ENCODE measurements around the gene MRPL40. TPM values are rescaled to one million over a fixed set of nuclear protein-coding genes. Genes with fewer than 3 reads are reported as not detected.

The MRPL40 gene
- total and polyA plus RNA-seq, 8 donors: 10.4 to 32.0 (median 14.8) TPM

DNA sequence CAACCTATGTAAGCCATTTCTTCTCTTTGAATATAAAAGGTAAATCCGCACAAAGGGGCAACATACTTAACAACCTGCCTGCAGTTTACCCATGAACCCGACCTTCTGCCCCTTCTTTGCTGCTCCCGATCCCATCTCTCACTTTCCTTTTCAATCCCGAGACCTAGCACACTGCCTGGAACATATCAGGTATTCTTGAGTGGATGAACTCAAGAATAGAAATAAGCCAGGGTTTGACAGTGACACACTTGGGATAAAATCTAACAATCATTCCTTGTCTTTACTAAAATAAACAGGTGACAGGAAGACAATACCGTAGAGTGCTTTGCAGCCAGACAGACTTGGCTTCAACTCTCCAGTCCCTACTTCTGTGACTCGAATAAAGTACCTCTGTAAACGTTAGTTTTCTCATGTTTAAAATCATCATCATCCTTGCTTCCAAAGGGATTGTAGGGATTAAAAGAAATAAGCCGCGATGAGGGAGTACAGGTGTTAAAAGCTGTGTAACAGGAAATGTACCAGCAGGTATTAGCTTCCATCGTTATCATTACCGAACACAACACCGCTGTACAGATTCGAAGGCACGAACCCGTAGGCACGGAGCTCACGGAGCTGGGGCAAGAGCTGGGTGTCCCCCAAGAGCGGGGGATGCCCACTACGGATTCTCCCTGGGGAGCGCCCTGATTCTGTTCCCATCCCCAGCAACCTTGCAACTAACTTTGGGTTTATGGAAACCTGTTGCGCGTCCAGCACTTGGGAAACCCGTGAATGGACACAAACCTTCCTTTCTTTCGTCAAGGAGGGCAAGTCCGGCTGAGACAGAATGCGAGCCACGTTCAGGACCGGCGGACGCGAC, 45.9 kb downstream of the MRPL40 start:
- Histone ChIP-seq H3K27me3 (no peaks in the 10 kb centered on the region), H3K27ac (peak overlapping the region; percentile 99 to 100 (median 99)), H3K36me3 (peaks cover 0 to 3% (median 0%) of the 10 kb centered on the region in 3 donors), H3K9me3 (no peaks in the 10 kb centered on the region), H3K4me1 (peaks cover 4 to 17% (median 12%) of the 10 kb centered on the region in 3 donors), H3K4me3 (peak overlapping the region; percentile 72 to 93 (median 87))
- DNase-seq (no peak), FAIRE-seq (no peak), ATAC-seq (no peak)
- intact Hi-C loops (cut with DNase I): no loop called here
- WGBS, 2 donors: 1% methylated on average over 26 to 31 of the region's 31 CpGs
- TF ChIP-seq, protein P1, sequence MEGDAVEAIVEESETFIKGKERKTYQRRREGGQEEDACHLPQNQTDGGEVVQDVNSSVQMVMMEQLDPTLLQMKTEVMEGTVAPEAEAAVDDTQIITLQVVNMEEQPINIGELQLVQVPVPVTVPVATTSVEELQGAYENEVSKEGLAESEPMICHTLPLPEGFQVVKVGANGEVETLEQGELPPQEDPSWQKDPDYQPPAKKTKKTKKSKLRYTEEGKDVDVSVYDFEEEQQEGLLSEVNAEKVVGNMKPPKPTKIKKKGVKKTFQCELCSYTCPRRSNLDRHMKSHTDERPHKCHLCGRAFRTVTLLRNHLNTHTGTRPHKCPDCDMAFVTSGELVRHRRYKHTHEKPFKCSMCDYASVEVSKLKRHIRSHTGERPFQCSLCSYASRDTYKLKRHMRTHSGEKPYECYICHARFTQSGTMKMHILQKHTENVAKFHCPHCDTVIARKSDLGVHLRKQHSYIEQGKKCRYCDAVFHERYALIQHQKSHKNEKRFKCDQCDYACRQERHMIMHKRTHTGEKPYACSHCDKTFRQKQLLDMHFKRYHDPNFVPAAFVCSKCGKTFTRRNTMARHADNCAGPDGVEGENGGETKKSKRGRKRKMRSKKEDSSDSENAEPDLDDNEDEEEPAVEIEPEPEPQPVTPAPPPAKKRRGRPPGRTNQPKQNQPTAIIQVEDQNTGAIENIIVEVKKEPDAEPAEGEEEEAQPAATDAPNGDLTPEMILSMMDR (IDR thresholded peaks at IDR 0.05): no peak

DNA sequence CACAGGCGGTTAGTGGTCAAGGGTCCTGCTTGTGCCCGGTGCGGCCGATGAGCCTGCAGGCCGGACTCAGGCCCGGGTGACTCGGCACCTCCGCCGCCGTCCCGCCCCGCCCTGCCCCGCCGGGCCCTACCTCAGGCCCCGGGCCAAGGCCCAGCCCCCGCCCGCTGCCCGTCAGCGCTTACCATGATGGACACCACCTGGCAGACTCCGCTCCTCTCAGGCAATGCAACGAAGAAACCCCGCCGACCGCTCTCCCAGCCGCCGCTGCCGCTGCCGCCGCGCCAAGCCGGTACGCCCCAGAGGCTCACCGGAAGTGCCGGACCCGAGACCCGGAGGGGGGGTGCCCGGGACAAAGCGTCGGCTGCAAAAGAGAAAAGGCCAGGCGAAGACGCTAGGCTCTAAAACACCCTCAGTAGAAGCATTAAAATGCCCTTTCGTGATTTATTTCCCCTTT, 46.6 kb downstream of the MRPL40 start, which contains the start of gene UFD1:
Gene UFD1 (minus strand): TSS at position 293 of the 454 bp plus-strand sequence. CDS start 108 bp downstream, at position 185.
- TF ChIP-seq, protein P1 (IDR thresholded peaks at IDR 0.05): no peak

DNA sequence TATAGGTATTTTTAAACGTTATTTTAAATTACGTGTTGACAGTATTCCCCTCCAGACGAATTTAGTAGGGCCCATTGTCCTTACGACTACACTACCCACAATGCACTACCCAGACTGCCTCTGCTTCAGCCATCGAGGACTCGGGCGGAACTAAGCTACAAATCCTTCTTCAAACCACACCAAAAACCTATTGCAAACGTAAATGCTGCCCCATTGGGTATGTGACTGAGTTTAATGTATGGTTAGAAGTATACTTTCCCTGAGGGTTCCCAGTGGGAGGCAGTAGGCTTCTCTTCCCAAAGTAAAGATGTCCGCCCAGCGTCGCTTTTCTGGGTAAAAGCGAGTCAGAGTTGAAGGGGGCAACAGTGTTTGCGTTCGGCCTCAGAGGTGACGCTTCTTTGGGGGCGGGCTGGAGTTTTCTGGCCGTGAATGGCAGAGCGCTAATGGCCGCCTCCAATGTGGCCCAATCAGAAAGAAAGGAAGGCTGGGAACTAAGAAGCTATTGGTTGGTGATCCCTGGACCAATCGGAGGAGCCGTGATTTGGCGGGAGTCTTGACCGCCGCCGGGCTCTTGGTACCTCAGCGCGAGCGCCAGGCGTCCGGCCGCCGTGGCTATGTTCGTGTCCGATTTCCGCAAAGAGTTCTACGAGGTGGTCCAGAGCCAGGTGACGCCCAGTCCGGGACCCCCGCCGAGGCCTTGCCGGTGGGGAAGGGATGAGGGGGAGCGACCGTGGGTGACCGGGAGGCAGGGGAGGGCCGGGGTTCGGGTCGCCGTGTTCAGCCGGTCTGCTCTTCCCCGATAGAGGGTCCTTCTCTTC, 47.2 kb downstream of the MRPL40 start, which contains the start of gene CDC45:
Gene CDC45 (plus strand): TSS at position 566 of the 818 bp plus-strand sequence. CDS start 49 bp downstream, at position 615.
- intact Hi-C loops (cut with DNase I): no loop called here

More for the DNA sequence above, 46.6 kb downstream of the MRPL40 start, which contains the start of gene UFD1:
- Histone ChIP-seq H3K36me3 (no peaks in the 10 kb centered on the region), H3K27ac (peak within 1 kb of the TSS; percentile 99 to 100 (median 99)), H3K4me1 (peaks cover 4 to 17% (median 12%) of the 10 kb centered on the region in 3 donors), H3K4me3 (peak within 1 kb of the TSS; percentile 72 to 93 (median 87)), H3K9me3 (no peaks in the 10 kb centered on the region), H3K27me3 (no peaks in the 10 kb centered on the region)
- intact Hi-C loops (cut with DNase I): no loop called here
- DNase-seq (peak; percentile 84 to 94 (median 90)), ATAC-seq (peak; percentile 78 to 85 (median 82)), FAIRE-seq (no peak)
- WGBS, 2 donors: 0% methylated on average over 36 to 42 of the region's 42 CpGs

DNA sequence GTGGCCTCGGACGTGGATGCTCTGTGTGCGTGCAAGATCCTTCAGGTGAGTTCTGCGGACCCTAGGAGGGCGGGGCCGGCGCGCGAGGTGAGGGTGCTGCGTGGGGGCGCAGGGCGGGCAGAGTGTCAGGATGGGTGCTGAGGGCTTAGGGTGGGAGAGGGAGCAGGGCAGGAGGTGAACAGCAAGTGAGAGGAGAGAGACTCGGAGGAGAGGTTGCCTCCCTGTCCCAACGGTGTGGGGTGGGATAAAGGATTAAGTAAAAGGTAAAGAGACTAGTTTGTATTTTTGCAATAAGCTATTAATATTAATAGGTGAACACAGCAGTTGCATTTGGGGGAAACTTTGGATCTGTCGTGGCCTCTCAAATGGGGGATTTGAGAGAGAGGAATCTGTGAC, 47.8 kb downstream of the MRPL40 start:
- no peak for FAIRE-seq
- Histone ChIP-seq H3K27me3 (no peaks in the 10 kb centered on the region), H3K9me3 (no peaks in the 10 kb centered on the region), H3K4me1 (peaks cover 4 to 17% (median 12%) of the 10 kb centered on the region in 3 donors), H3K36me3 (no peaks in the 10 kb centered on the region), H3K27ac (no peak overlapping the region), H3K4me3 (peak overlapping the region in 3 of 4 donors; percentile 31 to 93 (median 72))
- intact Hi-C loops (cut with DNase I): no loop called here
- no peak for DNase-seq
- WGBS, 2 donors: 1% methylated on average over 15 of the region's 15 CpGs
- TF ChIP-seq, protein P1 (IDR thresholded peaks at IDR 0.05): no peak
- no peak for ATAC-seq

More for the DNA sequence above, 47.2 kb downstream of the MRPL40 start, which contains the start of gene CDC45:
- FAIRE-seq: peak; percentile 92
- H3K36me3 ChIP-seq: no peaks in the 10 kb centered on the region
- ATAC-seq: peak; percentile 92 to 98 (median 94)
- H3K27ac ChIP-seq: peak within 1 kb of the TSS; percentile 99 to 100 (median 99)
- H3K27me3 ChIP-seq: no peaks in the 10 kb centered on the region
- H3K9me3 ChIP-seq: no peaks in the 10 kb centered on the region
- TF ChIP-seq, protein P1 (IDR thresholded peaks at IDR 0.05): no peak
- H3K4me3 ChIP-seq: peak within 1 kb of the TSS; percentile 72 to 93 (median 87)
- 1% methylated on average over 50 of the region's 50 CpGs for WGBS, 2 donors
- peaks cover 4 to 17% (median 12%) of the 10 kb centered on the region in 3 donors for H3K4me1 ChIP-seq
- peak; percentile 88 to 98 (median 96) for DNase-seq
